Esophagus squamous epithelium (tissue), 5 donors: ENCODE measurements around the gene GAK. TPM values are rescaled to one million over a fixed set of nuclear protein-coding genes. Genes with fewer than 3 reads are reported as not detected.
"Not testable (repeated sequence)": the region's sequence is repeated elsewhere in the genome, so short reads cannot be mapped to it uniquely, and the experiment has no call there.

Experiments
- DNase-seq: peaks from one replicate; lab custom pipeline; 2025; lab: John Stamatoyannopoulos, UW
- H3K27ac ChIP-seq, 4 donors: fragments of 200-600 bp; sonication (generic); one replicate each; pipeline ENCODE4 v1.5.1; 2016 to 2019; ENCODE audit warnings: mild to moderate bottlenecking in 1 of 4
- H3K27me3 ChIP-seq, 4 donors: fragments of 200-600 bp; sonication (generic); 1 replicate in 3 of 4; 2 replicates in 1 of 4; pipeline versions ENCODE4 v1.5.1 to v1.6.0; 2017 to 2021; ENCODE audit warnings: antibody characterized with exemption in 1 of 4
- H3K36me3 ChIP-seq, 3 donors: fragments of 200-600 bp; sonication (generic); one replicate each; pipeline ENCODE4 v1.5.1; 2016 to 2019
- H3K4me1 ChIP-seq, 3 donors: fragments of 200-600 bp; sonication (generic); one replicate each; pipeline ENCODE4 v1.5.1; 2017 to 2019
- H3K4me3 ChIP-seq, 4 donors: fragments of 200-600 bp; sonication (generic); 1 replicate in 3 of 4; 2 replicates in 1 of 4; pipeline ENCODE4 v1.5.1; 2016 to 2019; ENCODE audit warnings: mild to moderate bottlenecking in 2 of 4, moderate library complexity in 1 of 4
- H3K9me3 ChIP-seq, 3 donors: fragments of 200-600 bp; sonication (generic); one replicate each; pipeline ENCODE4 v1.5.1; 2016 to 2019
- CTCF ChIP-seq, 6 experiments: fragments of 450-650 bp in 4 of 6; fragments of 200-600 bp in 2 of 6; sonication (generic) in 2 of 6; IDR thresholded peaks; one replicate each; pipeline ENCODE4 v1.5.1; 2016 to 2019; ENCODE audit warnings: antibody characterized with exemption in 6 of 6, mild to moderate bottlenecking in 4 of 6, moderate library complexity in 4 of 6
- POLR2A ChIP-seq, 4 donors: fragments of 450-650 bp; IDR thresholded peaks; one replicate each; pipeline ENCODE4 v1.6.1; 2017; ENCODE audit warnings: antibody characterized with exemption in 4 of 4, mild to moderate bottlenecking in 4 of 4, moderate library complexity in 3 of 4
- WGBS, 2 donors: methylation state at CpG; one replicate each; pipeline ENCODE4 v1.1.5; 2018; 5-methylcytosine and 5-hydroxymethylcytosine counted together
- intact Hi-C: fragments of 100-400 bp; cut with DNase I; formaldehyde crosslinking; loops from one replicate; pipeline ENCODE4 v1.15.0; 2022
- total RNA-seq, 4 donors: library from RNA; depleted of rRNA; stranded (reverse); fragments of >200 nt; gene quantifications; one replicate each; pipeline ENCODE4 v1.1.0, GENCODE V29; 2016
- donor health status: DM: yes; HTN: yes; CAD: no.

GAK gene
- total RNA-seq, 4 donors from 2014 or later, result 70.6 to 97.8 (median 80.7) TPM

- H3K27me3 ChIP-seq, result no peaks in the 10 kb centered on the region
- no peak for DNase-seq
- peaks cover 0 to 7% (median 6%) of the 10 kb centered on the region in 3 donors for H3K4me1 ChIP-seq
- no peaks in the 10 kb centered on the region for H3K36me3 ChIP-seq
- H3K27ac ChIP-seq, result no peak overlapping the region
- intact Hi-C loops, result no loop called here
- TF ChIP-seq CTCF (IDR thresholded peaks at IDR 0.05) (no peak), POLR2A (IDR thresholded peaks at IDR 0.05) (no peak)
- no peak overlapping the region for H3K4me3 ChIP-seq
- no peaks in the 10 kb centered on the region for H3K9me3 ChIP-seq
- WGBS, 2 donors, result 73 to 75% methylated on average over 25 to 28 of the region's 28 CpGs
Observed at GRCh38 chr4:945274-946102, 13.4 kb upstream of the GAK start.

- DNase-seq, H3K9me3 ChIP-seq, H3K4me1 ChIP-seq, H3K27ac ChIP-seq, H3K36me3 ChIP-seq, H3K4me3 ChIP-seq, intact Hi-C loops, H3K27me3 ChIP-seq: not testable (repeated sequence)
- 80 to 83% methylated on average over 3 to 4 of the region's 4 CpGs for WGBS, 2 donors
Observed at GRCh38 chr4:939508-939907, 7.4 kb upstream of the GAK start.

DNA sequence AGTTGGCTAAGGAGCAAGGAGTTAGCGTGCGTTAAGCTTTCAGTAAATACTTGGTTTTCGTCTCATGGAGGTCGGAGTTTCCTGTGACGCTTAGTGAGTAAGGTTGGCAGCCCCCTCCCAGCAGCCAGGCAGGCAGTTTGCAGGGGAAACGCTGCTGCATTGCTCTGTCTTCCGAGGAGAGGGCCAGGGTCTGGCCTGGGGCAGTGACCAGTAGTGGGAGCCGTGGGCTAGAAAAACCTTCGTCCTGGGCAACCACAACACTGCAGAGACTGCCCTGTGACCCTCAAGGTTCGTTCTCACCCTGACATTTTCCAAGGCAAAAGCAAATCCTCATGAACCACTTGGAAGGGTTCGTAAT is 576 bp upstream of the GAK start:
- no peaks in the 10 kb centered on the region for H3K27me3 ChIP-seq
- H3K36me3 ChIP-seq, result no peaks in the 10 kb centered on the region
- 3 to 11% methylated on average over 3 to 10 of the region's 11 CpGs for WGBS, 2 donors
- peak overlapping the region; percentile 76 to 100 (median 88) for H3K4me3 ChIP-seq
- H3K9me3 ChIP-seq, result no peaks in the 10 kb centered on the region
- intact Hi-C loops, result no loop called here
- DNase-seq, result no peak
- TF ChIP-seq CTCF (IDR thresholded peaks at IDR 0.05), result no peak
- no peak for TF ChIP-seq POLR2A (IDR thresholded peaks at IDR 0.05)
- H3K4me1 ChIP-seq, result peaks cover 30 to 51% (median 32%) of the 10 kb centered on the region in 3 donors
- peak overlapping the region; percentile 91 to 98 (median 96) for H3K27ac ChIP-seq

DNA sequence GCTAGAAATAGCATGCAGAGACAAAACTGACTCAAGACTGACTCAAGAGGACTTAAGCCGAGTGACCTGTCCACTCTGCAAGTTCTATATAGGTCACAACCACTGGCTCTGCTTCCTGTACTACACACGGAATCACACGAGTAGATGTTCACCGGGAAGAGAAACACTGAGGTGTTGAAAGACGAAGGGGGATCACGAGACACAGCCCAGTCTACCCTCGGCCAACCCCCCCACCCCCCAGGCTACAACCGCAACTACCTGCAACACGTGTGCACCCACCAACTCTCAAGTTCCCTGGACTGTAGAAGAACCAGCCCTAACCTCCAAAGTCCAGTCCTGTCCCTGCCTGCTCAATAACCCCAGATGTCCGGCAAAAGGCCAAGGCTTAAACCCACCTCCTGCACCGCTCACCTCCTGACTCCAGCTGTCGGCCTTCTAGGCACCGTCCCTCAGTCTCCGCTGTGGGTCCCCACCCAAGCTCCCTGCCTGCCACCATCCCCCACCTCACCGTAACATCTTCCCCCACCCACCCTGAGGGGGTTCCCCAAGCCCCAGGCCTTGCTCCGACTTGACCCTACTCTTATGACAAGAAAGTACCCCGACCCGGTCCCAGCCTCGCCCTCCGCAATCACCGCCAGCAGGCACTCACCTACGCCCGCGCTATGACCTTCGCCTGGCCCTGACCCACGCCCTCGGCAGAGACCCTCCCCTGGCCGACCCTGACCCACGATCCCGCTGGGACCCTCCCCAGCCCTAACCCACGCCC is 739 bp downstream of the GAK start:
- Histone ChIP-seq H3K27me3 (no peaks in the 10 kb centered on the region), H3K27ac (peak overlapping the region; percentile 91 to 98 (median 96)), H3K36me3 (no peaks in the 10 kb centered on the region), H3K9me3 (no peaks in the 10 kb centered on the region), H3K4me1 (peaks cover 30 to 56% (median 32%) of the 10 kb centered on the region in 3 donors), H3K4me3 (peak overlapping the region; percentile 76 to 100 (median 88))
- DNase-seq, result no peak
- WGBS, 2 donors, result 5 to 6% methylated on average over 4 to 10 of the region's 31 CpGs
- no peak for TF ChIP-seq POLR2A (IDR thresholded peaks at IDR 0.05)
- no peak for TF ChIP-seq CTCF (IDR thresholded peaks at IDR 0.05)
- intact Hi-C loops, result no loop called here

DNA sequence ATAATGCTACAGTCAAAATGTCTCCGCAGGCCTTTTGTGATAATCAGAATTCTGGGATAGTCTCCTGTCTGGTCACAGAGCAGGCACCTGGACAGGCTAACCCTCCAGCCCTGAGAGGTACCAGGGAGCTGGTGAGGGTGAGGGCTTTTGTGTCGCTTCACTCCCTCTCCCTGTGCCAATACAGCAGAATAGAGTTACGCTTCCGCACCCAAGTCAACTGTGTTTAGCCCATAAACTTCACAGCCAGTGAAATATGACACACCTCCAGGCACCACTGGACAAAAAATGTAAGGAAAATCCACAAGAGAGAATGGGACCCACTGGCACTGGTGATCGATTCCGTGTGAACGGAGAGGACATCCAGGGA is 1.3 kb downstream of the GAK start:
- TF ChIP-seq POLR2A (IDR thresholded peaks at IDR 0.05) (no peak), CTCF (IDR thresholded peaks at IDR 0.05) (no peak)
- Histone ChIP-seq H3K36me3 (no peaks in the 10 kb centered on the region), H3K4me1 (peaks cover 30 to 62% (median 32%) of the 10 kb centered on the region in 3 donors), H3K9me3 (no peaks in the 10 kb centered on the region), H3K27me3 (no peaks in the 10 kb centered on the region), H3K27ac (peak overlapping the region; percentile 47 to 98 (median 92)), H3K4me3 (peak overlapping the region; percentile 76 to 100 (median 88))
- no peak for DNase-seq
- intact Hi-C loops, result no loop called here
- WGBS, 2 donors, result 29 to 36% methylated on average over 6 of the region's 7 CpGs
